HG03342 (cell line): ENCODE results near the gene EFCC1.

ENCODE experiments used
- ATAC-seq: cut with Tn5 transposase; IDR thresholded peaks from one replicate; pipeline ENCODE4 v1.9.1; 2021; ENCODE audit warnings: mild to moderate bottlenecking, moderate library complexity; ENCODE audit not compliant: unreplicated experiment

The EFCC1 gene

GRCh38 chr3:128994581-128995546 is 6.2 kb upstream of the EFCC1 start:
- no peak for ATAC-seq

- ATAC-seq = no peak
Observed at GRCh38 chr3:128995737-128996136, 5.4 kb upstream of the EFCC1 start.

- ATAC-seq = no peak
Observed at GRCh38 chr3:128996200-128996599, 4.9 kb upstream of the EFCC1 start.

- ATAC-seq = no peak
Observed at GRCh38 chr3:128996726-128997125, 4.4 kb upstream of the EFCC1 start.

DNA sequence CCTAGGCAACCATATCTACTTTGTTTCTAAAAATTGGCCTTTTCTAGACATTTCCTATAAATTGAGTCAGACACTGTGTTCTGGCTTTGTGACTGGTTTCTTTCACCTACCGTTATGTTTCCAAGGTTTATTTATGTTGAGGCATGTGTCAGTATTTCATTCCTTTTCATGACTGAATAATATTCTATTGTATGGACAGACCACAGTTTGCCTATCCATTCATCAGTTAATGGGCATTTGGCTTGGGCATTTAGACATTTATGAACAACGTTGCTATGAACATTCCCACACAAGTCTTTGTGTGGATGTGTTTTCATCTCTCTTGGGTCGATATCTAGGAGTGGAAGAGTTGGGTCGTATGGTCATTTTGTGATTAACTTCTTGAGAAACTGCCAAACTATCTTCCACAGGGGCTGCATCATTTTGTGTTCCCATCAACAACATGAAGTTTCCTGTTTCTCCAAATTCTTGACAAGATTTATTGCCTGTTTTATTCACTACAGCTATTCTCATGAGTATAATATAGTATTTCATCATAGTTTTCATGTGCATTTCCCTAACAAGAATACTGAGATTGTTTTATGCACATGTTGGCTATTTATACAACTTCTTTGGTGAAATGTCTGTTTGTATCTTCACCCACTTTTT is 3.5 kb upstream of the EFCC1 start:
- no peak for ATAC-seq

DNA sequence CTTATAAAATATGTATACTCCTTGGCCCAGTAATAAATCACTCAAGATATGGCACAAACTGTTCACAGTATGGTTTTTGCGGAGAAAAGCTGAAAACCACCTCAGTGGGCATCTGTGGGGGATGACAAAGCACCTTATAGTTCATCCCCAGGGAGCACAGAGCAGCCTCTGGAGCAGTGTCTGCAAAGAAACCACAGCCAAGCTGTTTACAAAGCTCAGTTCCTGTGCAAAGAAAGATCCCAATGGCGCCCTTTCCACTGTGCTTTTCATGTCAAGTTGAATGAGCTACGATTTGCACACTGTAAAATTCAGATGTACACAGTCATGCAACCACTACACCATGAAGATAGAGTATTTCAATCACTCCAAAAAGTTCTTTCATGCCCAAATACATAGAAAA is 2.5 kb upstream of the EFCC1 start:
- ATAC-seq = no peak

GRCh38 chr3:128999102-128999501 is 2.0 kb upstream of the EFCC1 start:
- ATAC-seq = no peak

DNA sequence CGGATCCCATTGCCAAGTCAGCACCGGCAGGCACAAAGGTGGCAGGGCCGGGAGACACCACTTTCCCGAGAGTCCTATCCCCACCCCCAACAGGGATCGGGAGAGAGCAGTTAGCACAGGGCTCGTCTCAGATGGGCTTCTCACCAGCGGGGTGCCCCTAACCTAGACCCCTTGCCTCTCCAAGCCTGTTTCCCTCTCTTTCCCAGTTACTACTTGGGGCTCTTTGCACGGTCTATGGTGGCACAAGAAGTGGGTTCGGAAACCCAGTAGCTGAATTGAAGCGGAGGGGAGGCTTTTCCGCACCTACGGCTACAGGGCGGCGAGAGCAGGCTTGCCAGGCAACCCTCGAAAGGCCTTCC is 383 bp upstream of the EFCC1 start:
- ATAC-seq = no peak

DNA sequence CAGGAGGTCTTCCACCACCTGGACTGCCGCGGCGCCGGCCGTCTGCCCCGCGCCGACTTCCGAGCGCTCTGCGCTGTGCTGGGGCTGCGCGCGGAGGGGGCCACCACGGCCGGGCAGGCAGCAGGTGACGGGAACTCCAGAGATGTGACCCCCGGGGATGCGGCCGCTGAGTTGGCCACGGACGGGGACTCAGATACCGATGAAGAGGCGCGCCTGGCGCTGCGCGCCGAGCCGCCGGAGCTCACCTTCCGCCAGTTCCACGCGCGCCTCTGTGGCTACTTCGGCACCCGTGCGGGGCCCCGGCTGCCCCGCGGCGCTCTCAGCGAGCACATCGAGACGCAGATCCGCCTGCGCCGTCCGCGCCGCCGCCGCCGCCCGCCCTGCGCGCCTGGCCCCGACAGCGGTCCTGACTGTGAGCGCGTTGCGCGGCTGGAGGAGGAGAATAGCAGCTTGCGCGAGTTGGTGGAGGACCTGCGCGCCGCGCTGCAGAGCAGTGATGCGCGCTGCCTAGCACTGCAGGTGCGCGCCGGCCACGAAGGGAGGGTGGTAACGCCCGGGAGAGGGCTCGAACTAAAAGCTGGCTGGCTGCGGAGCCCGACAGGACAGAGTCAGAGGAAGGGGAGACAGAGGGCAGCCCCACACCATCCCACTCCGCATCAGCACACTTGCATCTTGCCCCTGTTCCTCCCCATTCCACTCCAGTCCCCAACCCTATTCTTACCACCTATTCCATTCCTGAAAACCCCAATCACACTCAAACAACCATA is 885 bp downstream of the EFCC1 start:
- ATAC-seq = no peak

- no peak for ATAC-seq
Observed at GRCh38 chr3:129002573-129003569, 1.8 kb downstream of the EFCC1 start.

DNA sequence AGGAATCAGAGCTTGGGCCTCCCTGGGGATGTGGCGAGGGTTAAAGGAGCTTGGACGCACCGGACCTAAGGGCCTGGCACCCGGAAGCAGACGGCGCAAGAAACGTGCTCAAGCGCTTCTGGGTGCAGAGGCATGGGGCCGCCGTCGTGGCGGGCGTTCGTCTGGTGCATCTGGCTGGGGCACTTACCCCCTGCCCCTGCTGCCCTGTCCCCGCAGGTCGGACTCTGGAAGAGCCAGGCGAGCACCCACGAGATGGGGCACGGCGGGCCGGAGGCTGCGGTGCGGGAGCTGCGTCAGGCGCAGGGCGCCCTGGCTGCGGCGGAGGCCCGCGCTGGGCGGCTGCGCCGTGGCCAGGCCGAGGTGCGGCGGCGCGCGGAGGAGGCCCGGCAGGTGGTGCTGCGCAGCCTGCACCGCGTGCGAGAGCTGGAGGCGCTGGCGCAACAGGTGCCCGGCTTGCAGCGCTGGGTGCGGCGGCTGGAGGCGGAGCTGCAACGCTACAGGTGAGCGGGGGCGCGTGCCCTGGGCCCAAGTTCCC is 2.5 kb downstream of the EFCC1 start:
- ATAC-seq = no peak

- no peak for ATAC-seq
Observed at GRCh38 chr3:129004639-129005295, 3.7 kb downstream of the EFCC1 start.

DNA sequence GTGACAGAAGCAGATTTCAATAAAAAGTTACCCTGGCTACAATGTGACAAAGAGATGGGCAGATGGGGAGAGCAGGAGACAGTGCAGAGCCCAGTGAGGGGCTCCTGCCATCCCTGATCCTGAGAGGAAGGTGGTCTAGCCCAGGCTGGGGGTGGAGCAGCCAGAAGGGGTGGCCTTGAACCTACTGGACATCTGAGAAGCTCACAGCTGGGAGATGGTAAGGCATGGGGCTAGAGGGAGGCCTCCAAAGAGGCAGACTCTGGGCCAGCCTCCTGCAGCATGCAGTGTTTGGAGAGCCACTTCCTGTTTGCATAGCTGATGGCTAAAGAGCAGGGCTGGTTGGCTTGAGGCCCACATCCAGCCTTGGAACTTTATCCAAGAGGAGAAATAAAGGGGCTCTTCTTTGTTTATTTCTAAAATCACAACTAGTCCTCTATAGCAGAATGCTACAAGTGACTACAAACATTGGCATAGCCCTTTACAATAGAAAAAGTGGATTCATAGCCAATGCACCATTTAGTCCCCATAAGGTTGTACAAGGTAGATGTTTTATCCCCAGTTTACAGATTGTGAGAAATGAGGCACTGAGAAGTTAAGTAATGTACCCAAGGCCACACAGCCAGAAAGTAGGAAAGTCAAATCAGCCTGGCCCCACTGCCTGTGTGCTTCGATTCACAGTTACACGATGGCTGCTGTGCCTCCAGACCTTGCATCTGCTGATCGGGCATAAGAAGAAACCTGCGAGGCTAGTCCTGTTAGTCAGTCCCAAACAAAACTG is 4.6 kb downstream of the EFCC1 start:
- no peak for ATAC-seq

- ATAC-seq = no peak
Observed at GRCh38 chr3:129006864-129007263, 5.8 kb downstream of the EFCC1 start.

DNA sequence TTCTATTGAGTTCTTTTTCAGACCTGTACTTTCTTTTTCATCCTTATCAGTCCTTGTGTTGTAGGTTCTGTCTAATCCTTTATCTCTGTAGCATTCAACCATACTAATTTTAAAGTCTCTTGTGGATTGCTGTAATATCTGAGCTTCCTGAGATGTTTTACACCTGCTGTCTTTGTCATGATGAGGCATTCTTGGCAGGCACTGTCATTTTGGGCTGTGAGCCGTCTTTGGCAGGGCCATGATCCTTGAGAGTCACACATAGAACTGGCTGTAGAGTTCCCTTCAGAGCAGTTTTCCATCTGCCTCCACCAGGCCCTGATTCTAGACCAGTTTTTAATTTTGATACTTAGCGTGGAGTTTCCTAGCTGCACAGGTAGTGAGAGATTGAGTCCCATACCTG is 6.7 kb downstream of the EFCC1 start:
- ATAC-seq = no peak

GRCh38 chr3:129009266-129009665 is 8.2 kb downstream of the EFCC1 start:
- ATAC-seq = no peak

- no peak for ATAC-seq
Observed at GRCh38 chr3:129010310-129010956, 9.3 kb downstream of the EFCC1 start.

GRCh38 chr3:129013491-129013891 is 12.4 kb downstream of the EFCC1 start:
- no peak for ATAC-seq
